Tibial nerve (tissue), 4 donors: ENCODE results near the gene PFAS.

Experiments
- EP300 ChIP-seq, 2 donors: sonication (generic); formaldehyde crosslinking; IDR thresholded peaks; one replicate each; pipeline ENCODE4 v1.6.1; 2017; ENCODE audit warnings: antibody characterized with exemption in 2 of 2, mild to moderate bottlenecking in 1 of 2
- POLR2A ChIP-seq, 2 donors: fragments of 450-650 bp; IDR thresholded peaks; one replicate each; pipeline ENCODE4 v1.6.1; 2017; ENCODE audit warnings: antibody characterized with exemption in 2 of 2, mild to moderate bottlenecking in 2 of 2, moderate library complexity in 2 of 2
- TF ChIP-seq, protein P1 (sequence below), 5 experiments: fragments of 200-600 bp in 3 of 5; fragments of 450-650 bp in 2 of 5; sonication (generic) in 3 of 5; IDR thresholded peaks; one replicate each; pipeline ENCODE4 v1.5.1; 2016 to 2019; ENCODE audit warnings: antibody characterized with exemption in 5 of 5, mild to moderate bottlenecking in 3 of 5, moderate library complexity in 2 of 5

DNA sequence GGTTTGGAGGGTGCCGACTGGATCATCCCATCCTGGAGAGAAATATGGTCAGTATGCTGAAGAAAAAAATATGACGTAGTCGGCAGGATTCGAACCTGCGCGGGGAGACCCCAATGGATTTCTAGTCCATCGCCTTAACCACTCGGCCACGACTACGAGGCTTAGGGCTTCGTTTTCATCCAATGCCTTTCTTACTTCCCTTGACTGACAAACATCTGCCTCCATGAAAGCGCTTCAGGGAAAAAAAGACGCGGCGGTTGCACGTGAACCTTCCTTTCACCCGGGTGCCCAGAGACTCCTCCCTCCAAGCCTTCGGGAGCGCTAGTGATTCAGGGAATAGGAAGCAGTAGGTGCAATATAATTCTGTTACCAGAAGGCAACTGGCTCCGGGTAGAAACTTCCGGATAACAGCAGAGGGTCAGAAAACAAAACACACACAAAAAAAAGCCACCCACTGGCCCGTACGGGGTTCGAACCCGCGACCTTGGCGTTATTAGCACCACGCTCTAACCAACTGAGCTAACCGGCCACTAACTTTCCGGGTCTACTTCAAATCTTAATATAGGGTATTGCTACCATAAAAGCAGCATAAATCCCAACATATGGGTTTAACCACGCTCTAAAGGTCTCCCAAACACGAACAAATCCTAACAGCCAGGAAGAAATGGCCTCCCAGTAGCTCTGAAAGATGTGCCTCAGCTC lies 22.4 kb upstream of the PFAS start:
- TF ChIP-seq, protein P1, sequence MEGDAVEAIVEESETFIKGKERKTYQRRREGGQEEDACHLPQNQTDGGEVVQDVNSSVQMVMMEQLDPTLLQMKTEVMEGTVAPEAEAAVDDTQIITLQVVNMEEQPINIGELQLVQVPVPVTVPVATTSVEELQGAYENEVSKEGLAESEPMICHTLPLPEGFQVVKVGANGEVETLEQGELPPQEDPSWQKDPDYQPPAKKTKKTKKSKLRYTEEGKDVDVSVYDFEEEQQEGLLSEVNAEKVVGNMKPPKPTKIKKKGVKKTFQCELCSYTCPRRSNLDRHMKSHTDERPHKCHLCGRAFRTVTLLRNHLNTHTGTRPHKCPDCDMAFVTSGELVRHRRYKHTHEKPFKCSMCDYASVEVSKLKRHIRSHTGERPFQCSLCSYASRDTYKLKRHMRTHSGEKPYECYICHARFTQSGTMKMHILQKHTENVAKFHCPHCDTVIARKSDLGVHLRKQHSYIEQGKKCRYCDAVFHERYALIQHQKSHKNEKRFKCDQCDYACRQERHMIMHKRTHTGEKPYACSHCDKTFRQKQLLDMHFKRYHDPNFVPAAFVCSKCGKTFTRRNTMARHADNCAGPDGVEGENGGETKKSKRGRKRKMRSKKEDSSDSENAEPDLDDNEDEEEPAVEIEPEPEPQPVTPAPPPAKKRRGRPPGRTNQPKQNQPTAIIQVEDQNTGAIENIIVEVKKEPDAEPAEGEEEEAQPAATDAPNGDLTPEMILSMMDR (IDR thresholded peaks at IDR 0.05), result no peak
- TF ChIP-seq EP300 (IDR thresholded peaks at IDR 0.05) (peak in 1 of 2 donors; percentile 78), POLR2A (IDR thresholded peaks at IDR 0.05) (no peak)
